Activated CD8-positive, alpha-beta memory T cell treated with anti-CD3 and anti-CD28 coated beads, Interleukin-2, amount 50 U/mL, for 4 hours (primary cell): Measurements from ENCODE around the gene APOC1.
"Not testable (repeated sequence)": the region's sequence is repeated elsewhere in the genome, so short reads cannot be mapped to it uniquely, and the experiment has no call there.

ENCODE experiments used
- DNase-seq: peaks from one replicate; pipeline ENCODE4 v3.0.0-alpha.2; 2020

The APOC1 gene

DNA sequence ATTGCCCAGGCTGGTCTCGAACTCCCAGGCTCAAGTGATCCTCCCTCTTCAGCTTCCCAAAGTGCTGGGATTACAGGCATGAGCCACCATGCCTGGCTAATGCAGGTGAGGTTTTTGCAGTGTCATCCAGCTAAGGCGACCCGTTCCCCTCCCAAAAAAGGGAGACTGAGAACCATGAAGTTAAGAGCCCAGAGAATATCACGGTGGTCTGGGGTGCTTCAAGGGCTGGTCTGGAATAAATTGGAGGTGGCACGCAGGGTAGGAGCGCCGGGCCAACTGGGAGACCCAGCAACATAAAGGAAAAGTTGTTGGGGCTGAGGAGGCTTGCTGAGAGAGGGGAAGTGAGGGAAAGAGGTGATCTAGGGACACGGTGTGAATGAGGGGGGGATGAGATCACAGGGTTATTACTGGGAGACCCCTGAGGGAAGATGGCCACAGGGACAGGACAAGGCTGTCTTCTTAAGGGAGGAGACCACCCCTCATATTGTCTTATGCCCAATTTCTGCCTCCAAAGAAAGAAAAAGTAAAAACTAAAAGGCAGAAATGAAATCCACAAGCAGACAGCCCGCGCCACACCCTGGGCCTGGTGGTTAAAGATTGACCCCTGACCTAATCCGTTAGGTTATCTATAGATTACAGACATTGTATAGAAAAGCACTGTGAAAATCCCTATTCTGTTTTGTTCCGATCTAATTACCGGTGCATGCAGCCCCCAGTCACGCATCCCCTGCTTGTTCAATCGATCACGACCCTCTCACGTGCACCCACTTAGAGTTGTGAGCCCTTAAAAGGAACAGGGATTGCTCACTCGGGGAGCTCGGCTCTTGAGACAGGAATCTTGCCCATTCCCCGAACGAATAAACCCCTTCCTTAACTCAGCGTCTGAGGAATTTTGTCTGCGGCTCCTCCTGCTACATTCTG is 636 bp upstream of the APOC1 start:
- not testable (repeated sequence) for DNase-seq

DNA sequence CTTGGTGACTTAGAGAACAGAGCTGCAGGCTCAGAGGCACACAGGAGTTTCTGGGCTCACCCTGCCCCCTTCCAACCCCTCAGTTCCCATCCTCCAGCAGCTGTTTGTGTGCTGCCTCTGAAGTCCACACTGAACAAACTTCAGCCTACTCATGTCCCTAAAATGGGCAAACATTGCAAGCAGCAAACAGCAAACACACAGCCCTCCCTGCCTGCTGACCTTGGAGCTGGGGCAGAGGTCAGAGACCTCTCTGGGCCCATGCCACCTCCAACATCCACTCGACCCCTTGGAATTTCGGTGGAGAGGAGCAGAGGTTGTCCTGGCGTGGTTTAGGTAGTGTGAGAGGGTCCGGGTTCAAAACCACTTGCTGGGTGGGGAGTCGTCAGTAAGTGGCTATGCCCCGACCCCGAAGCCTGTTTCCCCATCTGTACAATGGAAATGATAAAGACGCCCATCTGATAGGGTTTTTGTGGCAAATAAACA is 9.9 kb downstream of the APOC1 start:
- DNase-seq: no peak

DNA sequence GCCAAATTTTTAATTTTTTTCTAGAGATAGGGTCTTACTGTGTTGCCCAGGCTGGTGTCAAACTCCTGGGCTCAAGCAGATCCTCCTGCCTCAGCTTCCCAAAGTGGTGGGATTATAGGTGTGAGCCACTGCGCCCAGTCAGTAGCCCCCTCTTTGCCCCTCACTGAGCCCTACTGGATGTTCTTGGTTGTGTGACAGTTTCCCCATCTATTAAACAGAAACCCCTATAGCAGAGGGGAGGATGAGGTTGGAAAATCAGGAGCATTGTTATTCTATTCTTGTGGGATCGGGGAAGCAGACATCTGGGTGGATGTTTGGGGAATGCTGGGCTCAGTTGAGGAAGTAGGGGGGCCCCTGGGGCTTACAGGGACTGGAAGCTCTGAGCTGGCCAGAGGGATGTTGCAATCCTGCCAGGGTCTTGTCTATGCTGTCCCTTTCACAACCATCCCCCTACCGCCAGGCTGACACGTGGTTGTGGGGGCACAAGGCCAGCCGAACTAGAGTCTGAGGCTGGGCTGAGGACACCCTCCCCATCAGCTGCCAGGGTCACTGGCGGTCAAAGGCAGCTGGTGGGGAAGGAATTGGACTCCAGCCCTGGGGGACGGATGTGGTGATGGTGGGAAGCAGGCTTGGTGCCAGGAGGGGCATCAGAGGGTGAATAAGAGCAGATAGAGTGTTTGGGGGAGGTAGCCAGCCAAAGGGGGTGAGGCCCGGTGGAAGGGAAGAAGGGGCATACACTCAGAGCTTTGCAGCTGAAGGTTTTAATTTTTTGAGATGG is 10.9 kb downstream of the APOC1 start:
- no peak for DNase-seq

DNA sequence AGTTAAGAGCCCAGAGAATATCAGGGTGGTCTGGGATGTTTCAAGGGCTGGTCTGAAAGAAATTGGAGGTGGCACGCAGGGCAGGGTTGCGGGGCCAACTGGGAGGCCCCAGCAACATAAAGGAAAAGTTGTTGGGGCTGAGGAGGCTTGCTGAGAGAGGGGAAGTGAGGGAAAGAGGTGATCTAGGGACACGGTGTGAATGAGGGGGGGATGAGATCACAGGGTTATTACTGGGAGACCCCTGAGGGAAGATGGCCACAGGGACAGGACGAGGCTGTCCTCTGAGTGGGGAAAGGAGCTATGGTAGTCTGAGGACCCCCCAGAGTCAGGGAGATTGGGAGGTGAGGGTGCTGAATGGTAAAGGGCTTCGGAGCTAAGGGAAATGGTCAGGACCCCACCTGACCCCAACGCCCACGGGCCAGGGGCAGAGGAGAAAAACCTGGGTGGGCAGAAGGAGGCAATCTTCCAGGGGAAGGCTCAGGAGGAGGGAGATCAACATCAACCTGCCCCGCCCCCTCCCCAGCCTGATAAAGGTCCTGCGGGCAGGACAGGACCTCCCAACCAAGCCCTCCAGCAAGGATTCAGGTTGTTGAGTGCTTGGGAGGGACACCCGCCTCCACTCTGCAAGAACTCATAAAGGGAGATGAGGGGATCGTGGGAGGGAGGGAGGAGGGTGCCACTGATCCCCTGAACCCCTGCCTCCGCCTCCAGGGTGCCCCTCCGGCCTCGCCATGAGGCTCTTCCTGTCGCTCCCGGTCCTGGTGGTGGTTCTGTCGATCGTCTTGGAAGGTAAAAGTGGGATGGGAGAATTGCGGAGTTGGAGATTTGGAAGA is 12.1 kb downstream of the APOC1 start:
- not testable (repeated sequence) for DNase-seq

DNA sequence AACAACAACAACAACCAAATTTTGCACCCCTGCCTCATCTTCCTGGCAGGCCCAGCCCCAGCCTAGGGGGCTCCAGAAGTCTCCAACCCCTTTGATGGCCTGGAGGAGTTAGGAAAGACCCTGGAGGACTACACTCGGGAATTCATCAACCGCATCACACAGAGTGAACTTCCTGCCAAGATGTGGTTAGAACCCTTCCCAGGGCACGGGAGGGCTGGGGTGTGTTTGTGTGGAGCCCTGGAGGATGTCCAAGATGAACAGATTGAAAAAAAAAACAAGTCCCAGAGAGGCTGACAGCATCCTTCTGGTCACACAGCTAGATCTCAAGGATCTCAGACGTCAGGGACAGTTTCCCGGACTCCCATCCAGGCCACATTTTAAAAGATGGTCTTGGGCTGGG is 13.3 kb downstream of the APOC1 start:
- no peak for DNase-seq

DNA sequence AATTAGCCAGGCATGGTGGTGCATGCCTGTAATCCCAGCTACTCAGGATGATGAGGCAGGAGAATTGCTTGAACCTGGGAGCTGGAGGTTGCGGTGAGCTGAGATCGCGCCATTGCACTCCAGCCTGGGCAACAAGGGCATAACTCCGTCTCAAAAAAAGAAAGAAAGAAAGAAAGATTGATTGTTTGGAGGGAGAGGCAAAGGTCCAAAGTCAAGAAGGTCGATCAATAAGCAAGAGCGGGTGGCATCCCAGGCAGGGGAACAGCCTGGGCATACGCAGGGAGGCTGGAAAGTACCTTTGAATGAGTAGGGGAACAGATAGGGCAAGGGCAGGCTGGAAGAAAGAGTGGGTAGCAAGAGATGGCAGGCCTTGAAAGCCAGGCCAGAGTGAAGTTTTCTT is 15.7 kb downstream of the APOC1 start:
- DNase-seq: no peak

DNA sequence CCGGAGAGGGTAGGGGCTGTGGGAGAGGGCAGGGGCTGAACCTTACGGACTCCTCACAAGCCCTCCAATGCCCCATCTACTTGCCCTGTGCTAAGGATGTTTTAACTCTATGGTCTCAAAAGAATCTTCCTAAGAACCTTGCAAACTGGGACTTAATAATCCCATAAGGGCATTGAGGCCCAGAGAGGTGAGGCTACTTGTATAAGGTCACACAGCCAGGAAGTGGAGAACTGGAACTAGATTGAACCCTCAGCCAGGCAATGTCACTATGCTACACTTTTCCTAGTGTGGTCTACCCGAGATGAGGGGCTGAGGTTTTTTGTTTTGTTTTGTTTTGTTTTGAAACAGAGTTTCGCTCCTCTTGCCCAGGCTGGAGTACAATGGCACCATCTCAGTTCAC is 17.1 kb downstream of the APOC1 start:
- no peak for DNase-seq

DNA sequence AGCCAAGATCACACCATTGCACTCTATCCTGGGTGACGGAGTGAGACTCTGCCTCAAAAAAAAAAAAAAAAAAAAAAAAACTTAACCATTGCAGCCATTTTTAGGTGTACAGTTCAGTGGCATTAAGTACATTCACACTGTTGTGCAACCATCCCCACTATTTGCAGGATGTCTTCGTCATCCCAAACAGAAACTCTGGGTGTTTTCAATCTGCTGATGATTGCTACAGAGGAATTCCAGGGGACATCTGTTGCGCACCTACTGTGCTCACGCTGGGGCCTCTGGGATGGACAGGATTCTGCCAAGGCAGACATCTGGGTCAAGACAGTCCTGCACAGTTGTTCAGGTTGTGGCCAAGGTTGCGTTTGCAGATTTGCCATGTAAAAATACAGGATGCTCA is 25.3 kb downstream of the APOC1 start:
- DNase-seq: no peak

DNA sequence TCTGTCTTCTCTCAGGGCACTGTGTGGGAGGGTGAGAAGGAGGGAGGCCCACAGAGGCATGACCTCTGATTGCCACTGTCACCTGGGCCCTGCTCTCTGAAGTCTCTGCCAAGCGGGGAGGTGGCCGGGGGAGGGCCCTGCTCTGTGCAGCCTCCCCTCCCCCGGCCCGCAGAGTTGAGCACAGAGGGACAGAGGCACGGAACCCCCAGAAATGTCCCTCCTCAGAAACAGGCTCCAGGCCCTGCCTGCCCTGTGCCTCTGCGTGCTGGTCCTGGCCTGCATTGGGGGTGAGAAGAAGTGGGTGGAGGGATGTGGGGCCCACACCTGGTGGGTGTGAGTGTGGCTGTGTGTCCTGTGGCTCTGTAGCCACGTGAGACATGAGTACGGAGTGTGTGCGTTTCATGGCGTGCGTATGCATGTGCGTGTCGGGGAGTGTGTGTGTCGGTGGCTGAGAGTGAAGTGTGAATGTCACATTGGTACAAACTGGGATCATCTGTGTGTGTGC is 27.7 kb downstream of the APOC1 start, which contains the start of gene APOC4:
TSS of gene APOC4 (plus strand) at position 171 of the 505 bp plus-strand sequence. CDS start at position 212, 41 bp downstream.
- no peak for DNase-seq

DNA sequence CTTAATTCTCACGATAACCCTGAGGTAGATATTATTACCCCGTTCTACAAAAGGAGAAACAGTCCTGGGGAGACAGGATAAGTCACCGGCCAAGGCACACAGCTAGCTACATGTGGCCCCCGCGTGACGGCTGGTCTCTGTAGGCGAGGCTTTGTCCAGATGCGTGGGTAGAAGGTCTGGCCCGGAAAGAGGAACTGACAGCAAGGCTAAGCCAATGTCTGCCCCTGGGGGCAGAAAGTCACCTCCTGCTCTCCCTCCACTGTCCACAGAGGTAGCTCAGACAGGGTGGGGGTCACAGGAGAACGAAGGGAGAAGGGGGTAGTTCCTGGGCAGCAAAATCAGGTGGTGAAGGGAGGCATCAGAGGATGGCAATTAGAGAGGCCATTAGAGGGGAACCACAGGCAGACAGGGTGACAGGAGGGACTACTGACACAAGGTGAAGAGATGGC is 29.4 kb downstream of the APOC1 start:
- DNase-seq: no peak

DNA sequence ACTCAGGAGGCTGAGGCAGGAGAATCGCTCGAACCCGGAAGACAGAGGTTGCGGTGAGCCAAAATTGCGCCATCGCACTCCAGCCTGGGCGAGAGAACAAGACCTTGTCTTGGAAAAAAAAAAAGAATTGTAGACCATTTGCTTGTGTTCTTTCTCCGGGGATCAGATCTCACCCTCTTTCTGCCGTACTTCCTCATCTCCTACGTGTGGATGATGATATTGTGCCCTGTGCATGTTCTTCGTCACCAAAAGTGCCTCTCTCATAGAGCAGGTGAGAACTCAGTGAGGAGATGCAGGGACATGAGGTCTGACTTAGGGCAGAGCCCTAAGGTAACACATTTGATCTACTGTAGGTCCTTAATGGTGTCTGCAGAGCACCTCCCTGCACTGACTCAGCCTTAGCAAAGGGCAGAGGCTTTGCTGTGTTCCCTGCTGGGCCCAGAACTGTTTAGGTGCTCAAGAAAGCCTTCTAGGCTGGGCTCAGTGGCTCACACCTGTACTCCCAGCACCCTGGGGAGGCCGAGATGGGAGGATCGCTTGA is 32.7 kb downstream of the APOC1 start:
- DNase-seq: no peak

DNA sequence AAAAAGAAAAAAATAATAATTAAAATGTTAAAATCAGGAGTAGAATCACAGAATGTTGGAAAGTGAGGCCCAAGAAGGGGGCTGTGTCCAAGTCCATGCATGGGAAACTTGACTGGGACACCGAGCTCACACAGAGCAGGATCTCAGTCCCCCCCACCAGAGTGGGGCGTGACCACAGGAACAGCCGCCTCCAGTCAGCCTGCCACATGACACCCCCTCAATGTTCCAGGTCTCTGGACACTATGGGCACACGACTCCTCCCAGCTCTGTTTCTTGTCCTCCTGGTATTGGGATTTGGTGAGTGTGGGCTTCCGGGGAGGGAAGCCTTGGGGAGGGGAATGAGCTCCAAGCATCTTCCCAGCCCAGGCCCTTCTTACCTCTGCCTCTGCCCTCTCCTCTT is 33.8 kb downstream of the APOC1 start:
- DNase-seq: no peak

DNA sequence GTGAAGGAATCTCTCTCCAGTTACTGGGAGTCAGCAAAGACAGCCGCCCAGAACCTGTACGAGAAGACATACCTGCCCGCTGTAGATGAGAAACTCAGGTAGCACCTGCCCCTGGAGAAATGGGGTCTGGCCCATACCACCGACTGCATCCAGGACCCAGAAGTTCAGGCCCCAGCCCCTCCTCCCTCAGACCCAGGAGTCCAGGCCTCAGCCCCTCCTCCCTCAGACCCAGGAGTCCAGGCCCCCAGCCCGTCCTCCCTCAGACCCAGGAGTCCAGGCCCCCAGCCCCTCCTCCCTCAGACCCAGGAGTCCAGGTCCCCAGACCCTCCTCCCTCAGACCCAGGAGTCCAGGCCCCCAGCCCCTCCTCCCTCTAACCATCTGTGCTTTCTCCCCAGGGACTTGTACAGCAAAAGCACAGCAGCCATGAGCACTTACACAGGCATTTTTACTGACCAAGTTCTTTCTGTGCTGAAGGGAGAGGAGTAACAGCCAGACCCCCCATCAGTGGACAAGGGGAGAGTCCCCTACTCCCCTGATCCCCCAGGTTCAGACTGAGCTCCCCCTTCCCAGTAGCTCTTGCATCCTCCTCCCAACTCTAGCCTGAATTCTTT is 34.5 kb downstream of the APOC1 start:
- DNase-seq: no peak

DNA sequence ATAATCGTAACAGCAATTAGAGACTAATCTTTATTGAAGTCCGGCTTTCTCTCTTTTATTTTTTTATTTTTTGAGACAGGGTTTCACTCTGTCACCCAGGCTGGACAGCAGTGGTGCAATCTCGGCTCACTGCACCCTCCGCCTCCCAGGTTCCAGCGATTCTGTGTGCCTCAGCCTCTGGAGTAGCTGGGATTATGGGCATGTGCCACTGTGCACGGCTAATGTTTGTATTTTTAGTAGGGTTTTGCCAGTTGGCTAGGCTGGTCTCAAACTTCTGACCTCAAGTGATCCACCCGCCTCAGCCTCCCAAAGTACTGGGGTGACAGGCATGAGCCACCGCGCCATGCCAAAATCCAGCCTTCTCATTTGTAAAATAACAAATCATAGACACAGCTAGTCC is 35.1 kb downstream of the APOC1 start:
- DNase-seq: no peak

DNA sequence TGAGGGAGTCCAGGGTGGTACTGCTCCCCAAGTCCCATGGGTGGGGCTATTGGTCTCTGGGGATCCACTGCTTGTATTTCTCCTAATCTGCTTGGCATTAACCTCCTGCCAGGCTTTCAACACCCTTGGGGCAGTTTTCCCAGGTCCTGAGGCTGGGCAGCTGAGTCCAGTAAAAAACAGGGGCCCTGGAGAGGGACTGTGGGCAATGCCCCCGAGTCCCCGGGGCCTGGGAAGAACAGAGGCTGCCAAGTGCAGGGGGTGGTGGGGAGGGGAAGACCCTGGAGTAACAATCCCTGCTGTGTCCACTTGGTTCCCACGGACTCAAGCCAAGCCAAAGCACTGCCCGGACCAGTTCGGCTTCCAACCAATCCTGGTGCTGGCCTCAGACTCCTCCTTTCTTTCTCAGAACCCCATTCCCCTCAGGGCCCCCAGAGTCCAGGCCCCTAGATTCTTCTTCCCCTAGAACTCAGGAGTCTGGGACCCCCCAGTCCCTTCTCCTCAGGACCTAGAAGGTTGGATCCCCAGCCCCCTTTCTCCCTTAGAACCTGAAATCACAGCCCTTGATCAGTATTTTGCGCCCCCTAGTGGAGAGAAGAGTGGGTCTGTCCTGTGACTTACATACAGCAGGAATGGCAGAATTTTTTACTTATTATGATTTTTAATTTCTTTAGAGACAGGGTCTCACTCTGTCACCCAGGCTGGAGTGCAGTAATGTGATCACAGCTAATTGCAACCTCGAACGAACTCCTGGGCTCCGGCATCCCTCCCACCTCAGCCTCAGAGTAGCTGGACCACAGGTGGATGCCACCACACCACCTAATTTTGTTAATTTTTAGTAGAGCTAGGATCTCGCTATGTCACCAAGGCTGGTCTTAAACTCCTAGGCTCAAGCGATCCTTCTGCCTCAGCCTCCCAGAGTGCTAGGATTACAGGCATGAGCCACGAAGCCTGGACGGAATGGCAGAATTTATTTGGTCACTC is 37.1 kb downstream of the APOC1 start:
- DNase-seq: peak; percentile 52

DNA sequence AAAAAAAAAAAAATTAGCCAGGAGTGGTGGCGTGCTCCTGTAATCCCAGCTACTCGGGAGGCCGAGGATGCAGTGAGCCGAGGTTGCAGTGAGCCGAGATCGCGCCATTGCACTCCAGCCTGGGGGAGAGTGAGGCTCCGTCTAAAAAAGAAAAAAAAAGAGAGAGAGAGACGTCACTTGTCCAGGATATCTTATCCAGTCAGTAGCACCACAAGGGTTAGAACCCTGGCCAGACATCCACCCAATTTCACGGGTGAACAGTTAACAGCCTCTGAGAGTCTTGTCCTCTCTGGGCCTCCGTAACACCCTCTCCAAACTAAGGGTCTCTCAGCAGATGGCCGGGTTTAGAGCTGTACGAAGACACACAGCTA is 39.9 kb downstream of the APOC1 start:
- DNase-seq: no peak

DNA sequence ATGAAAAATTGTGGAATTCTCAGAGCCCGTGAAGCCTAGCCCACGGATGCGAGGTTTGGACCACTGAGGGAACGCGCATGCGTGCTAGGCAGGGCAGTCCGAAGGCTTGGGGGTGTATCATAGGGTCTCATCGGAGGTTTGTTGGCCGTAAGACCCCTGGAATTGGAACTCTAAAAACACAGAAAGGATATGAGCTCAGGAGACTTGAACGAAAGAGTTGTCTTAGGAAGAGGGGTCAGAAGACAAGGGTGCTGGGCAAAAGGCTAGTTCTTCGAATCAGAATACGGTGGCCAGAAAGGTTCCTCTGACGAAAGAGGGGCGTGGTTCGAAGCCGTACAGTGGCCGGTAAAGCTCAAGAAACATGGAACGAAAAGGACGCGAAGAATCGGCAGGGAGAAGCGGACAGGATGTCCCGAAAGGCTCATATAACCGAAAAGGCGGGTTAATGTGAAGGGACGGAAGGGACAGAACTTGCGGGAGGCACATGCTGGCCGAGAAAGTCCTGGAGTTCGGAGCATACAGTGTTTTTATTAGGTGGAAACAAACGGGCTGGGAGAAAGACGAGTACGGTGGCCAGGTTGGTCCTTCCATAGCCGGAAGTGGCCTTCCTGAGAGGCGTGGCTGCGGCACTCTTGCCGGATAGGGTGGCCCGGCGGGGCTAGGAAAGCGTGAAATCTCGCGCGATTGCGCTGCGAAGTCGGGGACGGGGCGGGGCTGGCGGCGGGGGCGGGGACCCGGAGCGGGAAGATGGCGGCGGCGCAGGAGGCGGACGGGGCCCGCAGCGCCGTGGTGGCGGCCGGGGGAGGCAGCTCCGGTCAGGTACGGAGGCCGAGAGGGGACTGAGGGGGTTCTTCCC is 40.5 kb downstream of the APOC1 start, which contains the start of gene CLPTM1:
TSS of gene CLPTM1 (plus strand) at position 732 of the 856 bp plus-strand sequence. CDS start at position 748, 16 bp downstream.
- DNase-seq: peak; percentile 95

DNA sequence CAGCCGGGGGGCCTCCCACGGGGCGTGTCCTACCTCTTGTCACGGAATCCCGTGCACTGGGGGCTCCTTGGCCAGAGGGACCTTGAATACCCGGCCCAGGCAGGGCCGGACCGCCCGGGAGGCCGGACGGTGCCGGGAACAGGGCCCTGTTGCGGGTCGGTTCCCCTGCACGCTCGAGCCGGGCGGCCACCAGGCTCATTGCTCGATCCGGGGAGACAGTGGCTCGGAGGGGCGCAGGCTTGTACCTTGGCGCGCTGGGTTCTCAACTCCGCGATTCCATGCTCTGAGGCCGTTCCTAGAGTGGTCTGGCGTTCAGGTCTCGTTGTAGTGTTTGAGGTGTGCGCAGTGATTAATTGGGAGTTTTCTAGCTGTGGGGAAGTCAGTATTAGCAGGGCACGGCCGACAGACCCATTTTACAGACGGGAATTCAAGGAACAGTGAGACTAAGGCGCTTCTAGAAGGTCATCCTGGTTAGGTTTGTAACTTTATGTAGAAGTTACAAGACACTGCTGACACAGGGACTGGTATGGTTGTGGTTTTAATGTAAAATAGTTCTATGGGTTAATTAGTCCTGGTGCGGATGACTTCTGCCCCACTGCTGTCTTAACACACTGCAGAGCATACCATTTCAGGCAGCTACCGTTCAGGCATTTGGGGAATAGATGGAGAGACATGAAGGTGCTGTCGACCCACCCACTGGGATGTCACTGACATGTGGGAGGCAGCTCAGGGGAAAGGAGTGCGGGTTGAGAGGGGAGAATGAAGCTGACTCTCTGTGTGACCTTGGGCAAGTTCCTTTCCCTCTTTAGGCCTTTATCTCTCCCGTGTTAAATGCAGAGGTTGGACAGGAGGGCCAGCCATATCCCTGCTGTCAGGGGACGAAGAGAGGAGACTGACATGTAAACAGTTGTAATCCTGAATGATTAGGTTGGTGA is 41.4 kb downstream of the APOC1 start:
- no peak for DNase-seq
